ENCODE results near the gene MDH1. TPM values are rescaled to one million over a fixed set of nuclear protein-coding genes. Genes with fewer than 3 reads are reported as not detected.
"Not testable (repeated sequence)": the region's sequence is repeated elsewhere in the genome, so short reads cannot be mapped to it uniquely, and the experiment has no call there.

The MDH1 gene
- 100 to 1,000 TPM; 457 to 500 (median 478) TPM for polyA plus RNA-seq (ENCODE audit: insufficient read length in 3 of 3)

DNA sequence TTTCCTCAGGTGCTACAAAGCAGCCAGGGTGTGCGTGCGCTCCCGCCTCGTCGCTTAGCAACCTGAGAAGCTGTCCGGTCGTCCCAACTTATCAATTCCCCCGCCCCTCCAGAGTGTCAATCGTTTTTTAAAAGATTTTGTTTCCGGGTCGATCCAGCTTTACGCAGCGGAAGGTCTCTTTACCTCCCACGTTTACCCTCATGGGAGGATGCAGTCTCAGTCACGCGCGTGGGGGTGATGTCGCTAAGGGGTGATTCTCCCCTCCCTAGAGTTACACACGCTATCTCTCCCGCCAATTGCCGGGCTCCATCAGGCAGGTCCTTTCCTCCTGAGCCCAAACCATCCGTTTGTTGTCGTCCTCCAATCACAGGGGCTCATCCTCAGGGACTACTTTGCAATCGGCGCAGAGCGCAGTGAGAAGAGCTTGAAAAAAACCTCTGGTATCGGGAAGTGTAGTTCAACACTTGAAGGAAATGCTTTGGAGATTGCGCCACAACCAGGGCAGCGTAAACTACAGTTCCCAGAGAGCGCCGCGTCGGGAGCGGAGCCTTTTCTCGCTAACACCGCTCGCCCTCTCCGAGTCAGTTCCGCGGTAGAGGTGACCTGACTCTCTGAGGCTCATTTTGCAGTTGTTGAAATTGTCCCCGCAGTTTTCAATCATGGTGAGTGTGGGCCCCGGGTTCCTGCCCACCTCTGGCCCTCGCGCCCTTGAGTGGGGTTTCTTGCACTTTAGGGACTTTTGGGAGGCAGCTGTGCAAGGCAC is at the start of gene MDH1, which contains the start of gene WDPCP:
Gene MDH1, plus strand, starts transcription at position 579 of the 763 bp plus-strand sequence. Its CDS starts 81 bp downstream, at position 660.
Gene WDPCP, minus strand, starts transcription at position 93 of the 763 bp plus-strand sequence. CDS start 206 bp downstream, outside the sequence.
- peak; percentile 97 to 98 (median 98) for DNase-seq (ENCODE audit: low read depth in 3 of 3, low spot score in 2 of 3)

GRCh38 chr2:63539416-63540162 is 49.2 kb upstream of the MDH1 start:
- DNase-seq (ENCODE audit: low read depth in 3 of 3, low spot score in 2 of 3), result no peak

- DNase-seq (ENCODE audit: low read depth in 3 of 3, low spot score in 2 of 3), result no peak
Observed at GRCh38 chr2:63544017-63544627, 44.6 kb upstream of the MDH1 start.

GRCh38 chr2:63545023-63545422 is 43.7 kb upstream of the MDH1 start:
- DNase-seq (ENCODE audit: low read depth in 3 of 3, low spot score in 2 of 3), result no peak

DNA sequence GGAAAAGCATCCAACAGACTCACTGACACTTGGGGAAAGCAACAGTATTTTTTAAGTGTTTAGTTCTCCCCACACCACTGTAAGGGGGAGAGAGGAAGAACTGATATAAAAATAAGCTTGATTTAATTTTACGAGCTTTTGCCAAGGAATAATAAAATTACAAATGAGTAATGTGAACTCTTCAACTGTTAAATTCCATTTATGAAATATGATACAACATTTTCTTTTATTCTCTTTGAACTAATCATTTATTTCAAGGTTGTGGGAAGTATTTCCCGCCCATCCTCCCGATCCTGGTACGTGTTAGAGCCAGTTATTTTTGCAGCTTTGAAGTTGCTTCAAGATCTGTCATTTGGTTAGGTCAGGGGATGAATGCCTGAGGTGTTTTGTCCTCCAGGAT is 35.7 kb upstream of the MDH1 start:
- DNase-seq (ENCODE audit: low read depth in 3 of 3, low spot score in 2 of 3), result no peak

DNA sequence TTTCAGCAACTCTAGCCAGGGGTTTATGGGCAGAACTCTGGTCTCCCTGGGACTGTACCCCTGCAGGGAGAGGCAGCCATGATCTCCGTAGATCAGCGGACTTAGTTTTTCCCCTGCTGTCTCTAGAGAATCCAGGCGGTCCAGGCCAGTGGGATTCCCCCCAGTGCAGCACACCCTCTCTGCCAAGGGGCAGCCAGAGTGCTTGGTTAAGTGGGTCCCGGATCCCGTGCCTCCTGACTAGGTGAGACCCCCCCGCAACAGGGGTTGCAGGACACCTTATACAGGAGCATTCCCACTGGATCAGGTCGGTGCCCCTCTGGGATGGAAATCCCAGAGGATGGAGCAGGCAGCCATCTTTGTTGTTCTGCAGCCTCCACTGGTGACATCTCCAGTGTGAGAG is 33.5 kb upstream of the MDH1 start:
- DNase-seq (ENCODE audit: low read depth in 3 of 3, low spot score in 2 of 3), result no peak

- no peak for DNase-seq (ENCODE audit: low read depth in 3 of 3, low spot score in 2 of 3)
Observed at GRCh38 chr2:63555931-63556330, 32.8 kb upstream of the MDH1 start.

DNA sequence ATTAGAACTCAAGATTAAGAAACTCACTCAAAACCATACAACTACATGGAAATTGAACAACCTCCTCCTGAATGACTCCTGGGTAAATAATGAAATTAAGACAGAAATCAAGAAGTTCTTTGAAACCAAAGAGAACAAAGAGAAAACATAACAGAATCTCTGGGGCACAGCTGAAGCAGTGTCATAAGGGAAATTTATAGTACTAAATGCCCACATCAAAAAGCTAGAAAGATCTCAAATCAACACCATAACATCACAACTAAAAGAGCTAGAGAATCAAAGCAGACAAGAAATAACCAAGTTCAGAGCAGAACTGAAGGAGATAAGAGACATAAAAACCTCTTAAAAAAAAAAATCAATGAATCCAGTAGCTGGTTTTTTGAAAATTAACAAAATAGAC is 30.9 kb upstream of the MDH1 start:
- not testable (repeated sequence) for DNase-seq (ENCODE audit: low read depth in 3 of 3, low spot score in 2 of 3)

DNA sequence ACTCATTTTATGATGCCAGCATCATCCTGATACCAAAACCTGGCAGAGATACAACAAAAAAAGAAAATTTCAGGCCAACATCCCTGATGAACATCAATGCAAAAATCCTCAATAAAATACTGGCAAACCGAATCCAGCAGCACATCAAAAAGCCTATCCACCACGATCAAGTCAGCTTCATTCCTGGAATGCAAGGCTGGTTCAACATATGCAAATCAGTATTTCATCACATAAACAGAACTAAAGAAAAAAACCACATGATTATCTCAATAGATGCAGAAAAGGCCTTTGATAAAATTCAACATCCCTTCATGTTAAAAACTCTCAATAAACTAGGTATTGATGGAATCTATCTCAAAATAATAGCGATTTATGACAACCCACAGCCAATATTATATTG is 29.8 kb upstream of the MDH1 start:
- not testable (repeated sequence) for DNase-seq (ENCODE audit: low read depth in 3 of 3, low spot score in 2 of 3)

DNA sequence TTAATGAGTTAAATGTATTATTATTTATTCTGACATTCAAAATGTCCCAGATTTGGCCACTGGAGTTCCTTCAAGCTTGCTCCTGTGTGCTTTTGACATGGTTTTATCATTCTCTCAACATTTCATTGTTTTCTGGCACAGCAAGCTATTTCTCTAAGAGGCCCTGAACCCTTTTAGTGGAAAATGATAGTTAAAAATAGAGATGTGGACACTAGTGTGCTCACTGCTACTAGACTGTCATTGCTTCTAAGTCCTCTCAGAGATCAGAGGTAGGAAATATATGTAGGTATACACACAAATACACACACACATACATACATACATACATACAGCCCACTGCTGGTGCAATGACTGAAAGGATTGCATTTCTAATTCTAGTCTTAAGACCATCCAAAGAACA is 26.0 kb upstream of the MDH1 start:
- no peak for DNase-seq (ENCODE audit: low read depth in 3 of 3, low spot score in 2 of 3)

GRCh38 chr2:63569740-63570139 is 19.0 kb upstream of the MDH1 start:
- no peak for DNase-seq (ENCODE audit: low read depth in 3 of 3, low spot score in 2 of 3)

DNA sequence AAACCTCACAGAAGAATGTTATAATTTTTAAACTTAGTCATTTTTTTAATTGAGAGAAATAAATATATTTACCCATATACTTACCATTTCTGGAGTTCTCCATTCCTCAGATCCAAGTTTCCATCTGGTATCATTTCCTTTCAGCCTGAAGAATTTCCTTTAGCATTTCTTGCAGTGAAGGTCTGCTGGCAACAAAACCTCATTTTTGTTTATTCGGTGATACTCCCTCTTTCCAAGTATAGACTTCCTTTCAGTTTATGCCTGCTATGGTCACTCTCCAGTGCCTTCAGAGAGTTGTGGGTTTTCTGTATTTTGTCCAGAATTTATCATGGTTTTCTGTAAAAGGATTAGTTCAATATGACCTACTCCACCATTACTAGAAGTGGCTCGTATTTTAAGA is 17.5 kb upstream of the MDH1 start:
- DNase-seq (ENCODE audit: low read depth in 3 of 3, low spot score in 2 of 3), result no peak

DNA sequence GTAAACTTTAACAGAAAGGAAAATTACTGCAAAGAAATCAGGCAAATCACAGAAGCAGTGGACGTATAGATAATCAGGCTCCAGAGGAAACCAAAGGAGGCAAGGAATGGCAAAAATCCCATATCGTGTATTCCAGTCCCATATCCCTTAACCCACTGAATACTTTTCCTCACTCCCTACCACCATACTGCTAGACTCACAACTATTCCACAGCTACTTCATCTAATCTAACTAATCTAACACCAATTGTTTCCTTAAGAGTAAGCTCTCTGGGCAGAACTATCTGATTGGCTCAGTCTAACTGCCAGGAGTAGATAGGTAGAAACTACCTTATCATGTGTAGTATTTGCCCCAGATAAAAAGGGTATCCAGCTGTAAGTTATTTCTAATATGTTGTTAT is 16.8 kb upstream of the MDH1 start:
- DNase-seq (ENCODE audit: low read depth in 3 of 3, low spot score in 2 of 3), result no peak

DNA sequence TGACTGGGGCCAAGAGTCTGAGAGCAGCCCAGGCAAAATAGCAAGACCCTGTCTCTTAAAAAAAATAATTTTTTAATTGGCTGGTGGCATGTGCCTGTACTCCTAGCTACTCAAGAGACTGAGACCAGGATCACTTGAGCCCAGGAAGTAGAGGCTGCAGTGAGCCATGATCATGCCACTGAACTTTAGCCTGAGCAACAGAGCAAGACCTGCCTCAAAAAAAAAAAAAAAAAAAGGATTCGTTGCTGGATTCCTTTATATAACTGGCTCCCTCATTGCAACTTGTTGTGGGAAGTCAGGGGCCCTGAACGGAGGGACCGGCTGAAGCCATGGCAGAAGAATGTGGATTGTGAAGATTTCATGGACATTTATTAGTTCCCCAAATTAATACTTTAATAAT is 15.7 kb upstream of the MDH1 start:
- DNase-seq (ENCODE audit: low read depth in 3 of 3, low spot score in 2 of 3), result not testable (repeated sequence)

DNA sequence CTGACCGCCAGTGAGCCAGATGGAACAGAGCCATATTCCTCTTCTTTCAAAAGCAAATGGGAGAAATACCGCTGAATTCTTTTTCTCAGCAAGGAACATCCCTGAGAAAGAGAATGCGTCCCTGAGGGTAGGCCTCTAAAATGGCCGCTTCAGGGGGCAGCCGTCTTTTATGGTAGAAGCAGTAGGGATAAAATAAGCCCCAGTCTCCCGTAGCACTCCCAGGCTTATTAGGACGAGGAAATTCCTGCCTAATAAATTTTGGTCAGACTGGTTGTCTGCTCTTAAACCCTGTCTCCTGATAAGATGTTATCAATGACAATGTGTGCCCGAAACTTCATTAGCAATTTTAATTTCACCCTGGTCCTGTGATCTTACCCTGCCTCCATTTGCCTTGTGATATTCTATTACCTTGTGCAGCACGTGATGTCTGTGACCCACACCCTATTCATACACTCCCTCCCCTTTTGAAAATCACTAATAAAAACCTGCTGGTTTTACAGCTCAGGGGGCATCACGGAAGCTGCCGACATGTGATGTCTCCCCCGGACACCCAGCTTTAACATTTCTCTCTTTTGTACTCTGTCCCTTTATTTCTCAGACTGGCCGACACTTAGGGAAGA is 14.9 kb upstream of the MDH1 start:
- DNase-seq (ENCODE audit: low read depth in 3 of 3, low spot score in 2 of 3), result not testable (repeated sequence)

DNA sequence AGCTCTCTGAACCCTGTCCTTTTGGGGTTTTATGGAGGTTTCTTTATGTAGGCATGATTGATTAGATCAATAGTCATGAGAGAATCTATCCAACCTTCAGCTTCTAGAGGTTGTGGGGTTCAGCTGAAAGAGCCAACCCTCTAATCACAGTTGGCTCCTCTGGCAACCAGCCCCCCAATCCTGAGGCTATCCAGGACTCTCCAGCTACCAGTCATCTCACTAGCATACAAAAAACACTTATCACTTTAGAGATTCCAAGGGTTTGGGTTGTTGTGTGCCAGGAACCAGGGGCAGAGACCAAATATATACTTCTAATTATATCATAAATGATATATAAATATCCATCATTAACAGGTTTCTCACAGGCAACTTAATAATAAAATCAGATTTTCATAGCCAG is 12.2 kb upstream of the MDH1 start:
- DNase-seq (ENCODE audit: low read depth in 3 of 3, low spot score in 2 of 3), result no peak

GRCh38 chr2:63578767-63579166 is 10.0 kb upstream of the MDH1 start:
- DNase-seq (ENCODE audit: low read depth in 3 of 3, low spot score in 2 of 3), result no peak

- no peak for DNase-seq (ENCODE audit: low read depth in 3 of 3, low spot score in 2 of 3)
Observed at GRCh38 chr2:63580651-63581297, 8.0 kb upstream of the MDH1 start.

DNA sequence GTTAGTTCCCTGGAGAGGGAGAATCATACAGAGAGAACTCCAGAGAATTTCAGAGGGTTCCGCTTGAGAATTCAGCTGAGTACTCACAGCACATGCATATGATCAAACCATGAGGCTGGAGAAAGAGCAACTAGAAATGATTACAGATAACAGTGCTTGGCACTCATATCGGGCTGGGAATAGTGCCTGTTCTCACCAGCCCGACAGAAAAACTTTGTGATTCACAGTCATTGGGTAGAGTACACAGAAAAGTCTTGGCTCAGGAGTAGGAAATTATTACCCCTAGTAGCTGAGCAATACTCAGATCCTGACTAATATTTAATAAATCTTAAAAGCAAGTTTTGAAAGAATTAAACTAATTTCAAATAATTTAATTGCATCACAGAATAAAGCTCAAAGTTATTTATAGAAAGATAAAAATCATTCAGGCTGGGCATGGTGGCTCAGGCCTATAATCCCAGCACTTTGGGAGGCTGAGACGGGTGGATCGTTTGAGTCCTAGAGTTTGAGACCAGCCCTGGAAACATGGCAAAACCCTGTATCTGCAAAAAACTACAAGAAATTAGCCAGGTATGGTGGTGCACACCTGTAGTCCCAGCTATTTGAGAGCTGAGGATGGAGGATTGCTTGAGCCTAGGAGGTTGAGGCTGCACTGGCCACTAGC is 7.3 kb upstream of the MDH1 start:
- no peak for DNase-seq (ENCODE audit: low read depth in 3 of 3, low spot score in 2 of 3)

GRCh38 chr2:63582873-63583272 is 5.9 kb upstream of the MDH1 start:
- DNase-seq (ENCODE audit: low read depth in 3 of 3, low spot score in 2 of 3), result no peak
